Stomach (tissue), 19 donors: Measurements from ENCODE around the gene SLC36A4. TPM values are rescaled to one million over a fixed set of nuclear protein-coding genes. Genes with fewer than 3 reads are reported as not detected.
"Not testable (repeated sequence)": the region's sequence is repeated elsewhere in the genome, so short reads cannot be mapped to it uniquely, and the experiment has no call there.

Source experiments
- DNase-seq, 2 donors: peaks; one replicate each; pipeline versions ENCODE4 v3.0.0 to v3.0.0-alpha.2; 2013 to 2019
- H3K27ac ChIP-seq, 5 donors: fragments of 200-600 bp in 4 of 5; sonication (generic) in 4 of 5; one replicate each; pipeline ENCODE4 v1.5.1; 2013 to 2019; ENCODE audit warnings: mild to moderate bottlenecking in 1 of 5, moderate library complexity in 1 of 5
- H3K27me3 ChIP-seq, 3 donors: fragments of 200-600 bp; sonication (generic); one replicate each; pipeline ENCODE4 v1.5.1; 2017 to 2019; ENCODE audit warnings: mixed run types in 1 of 3
- H3K36me3 ChIP-seq, 4 donors: fragments of 200-600 bp; sonication (generic); 1 replicate in 3 of 4; 2 replicates in 1 of 4; pipeline ENCODE4 v1.5.1; 2016 to 2019
- H3K4me1 ChIP-seq, 4 donors: fragments of 200-600 bp; sonication (generic); one replicate each; pipeline ENCODE4 v1.5.1; 2016 to 2019
- H3K4me3 ChIP-seq, 4 donors: fragments of 200-600 bp; sonication (generic) in 3 of 4; one replicate each; pipeline ENCODE4 v1.5.1; 2016 to 2019; ENCODE audit warnings: mild to moderate bottlenecking in 1 of 4
- H3K9me3 ChIP-seq, 4 donors: fragments of 200-600 bp; sonication (generic); one replicate each; pipeline ENCODE4 v1.5.1; 2016 to 2019
- EP300 ChIP-seq: sonication (generic); formaldehyde crosslinking; IDR thresholded peaks from one replicate; pipeline ENCODE4 v1.6.1; 2017; ENCODE audit warnings: antibody characterized with exemption
- POLR2A ChIP-seq, 4 donors: fragments of 450-650 bp; IDR thresholded peaks; one replicate each; pipeline ENCODE4 v1.6.1; 2016; ENCODE audit warnings: antibody characterized with exemption in 4 of 4, control low read depth in 2 of 4, mild to moderate bottlenecking in 1 of 4, moderate library complexity in 1 of 4
- POLR2AphosphoS5 ChIP-seq, 3 donors: sonication (generic); formaldehyde crosslinking; IDR thresholded peaks; one replicate each; pipeline ENCODE4 v1.6.1; 2016; ENCODE audit warnings: antibody characterized with exemption in 3 of 3
- WGBS, 5 donors: extraction: QIAGEN DNeasy Blood & Tissue Kit in 3 of 5; methylation state at CpG; one replicate each; pipeline versions ENCODE4 v1.1.5 to v1.1.7; 2013 to 2018; 5-methylcytosine and 5-hydroxymethylcytosine counted together
- intact Hi-C: fragments of 100-400 bp; cut with DNase I; formaldehyde crosslinking; loops from one replicate; pipeline ENCODE4 v1.15.1; 2023; ENCODE audit warnings: low total_unique reads
- long read RNA-seq, 10 donors: transcript quantifications; one replicate each; lab custom pipeline, GENCODE V29; 2026
- polyA plus RNA-seq, 3 donors: library from polyadenylated mRNA; stranded (reverse); fragments of 200-250 nt; gene quantifications; one replicate each; pipeline ENCODE4 v1.2.3, GENCODE V29; 2013
- total RNA-seq, 5 donors: library from RNA; depleted of rRNA; stranded (reverse); fragments of >200 nt; gene quantifications; one replicate each; pipeline versions ENCODE4 v1.1.0 to v1.2.3, GENCODE V29; 2014 to 2016
- TF ChIP-seq, protein P1 (sequence below), 7 experiments: fragments of 450-650 bp in 4 of 7; fragments of 200-600 bp in 3 of 7; sonication (generic) in 3 of 7; IDR thresholded peaks; one replicate each; pipeline ENCODE4 v1.5.1; 2016 to 2019; ENCODE audit warnings: antibody characterized with exemption in 7 of 7, control low read depth in 2 of 7, mild to moderate bottlenecking in 1 of 7
- donor health status: healthy with polysubstance abuse.
- donor health status: Bipolar disorder and iron deficiency.
- donor health status: healthy.

The SLC36A4 gene
- total RNA-seq: 10 to 100 TPM in 3 of 5 donors, 1 to 10 TPM in 1, under 1 TPM in 1; 0.58 to 55.9 (median 16.5) TPM
- polyA plus RNA-seq: 1 to 10 TPM; 3.1 to 3.4 (median 3.3) TPM
- long read RNA-seq, donor 1: 0 reads
- long read RNA-seq, donor 2, full-length matches to known transcripts: 1 of 1 reads
- long read RNA-seq, donor 2, partial matches to known transcripts: 0 of 1 reads
- long read RNA-seq, donor 2, other reads (novel, unspliced or antisense): 0 of 1 reads
- long read RNA-seq, donor 3: 0 reads
- long read RNA-seq, donor 4: 0 reads
- long read RNA-seq, donor 5, full-length matches to known transcripts: 4 of 4 reads
- long read RNA-seq, donor 5, partial matches to known transcripts: 0 of 4 reads
- long read RNA-seq, donor 5, other reads (novel, unspliced or antisense): 0 of 4 reads
- long read RNA-seq, donor 6, full-length matches to known transcripts: 2 of 2 reads
- long read RNA-seq, donor 6, partial matches to known transcripts: 0 of 2 reads
- long read RNA-seq, donor 6, other reads (novel, unspliced or antisense): 0 of 2 reads
- long read RNA-seq, donor 7: 0 reads
- long read RNA-seq, donor 8, partial matches to known transcripts: 0 of 1 reads
- long read RNA-seq, donor 8, other reads (novel, unspliced or antisense): 0 of 1 reads
- long read RNA-seq, donor 9, full-length matches to known transcripts: 2 of 2 reads
- long read RNA-seq, donor 9, partial matches to known transcripts: 0 of 2 reads
- long read RNA-seq, donor 9, other reads (novel, unspliced or antisense): 0 of 2 reads
- long read RNA-seq, donor 10: 0 reads

DNA sequence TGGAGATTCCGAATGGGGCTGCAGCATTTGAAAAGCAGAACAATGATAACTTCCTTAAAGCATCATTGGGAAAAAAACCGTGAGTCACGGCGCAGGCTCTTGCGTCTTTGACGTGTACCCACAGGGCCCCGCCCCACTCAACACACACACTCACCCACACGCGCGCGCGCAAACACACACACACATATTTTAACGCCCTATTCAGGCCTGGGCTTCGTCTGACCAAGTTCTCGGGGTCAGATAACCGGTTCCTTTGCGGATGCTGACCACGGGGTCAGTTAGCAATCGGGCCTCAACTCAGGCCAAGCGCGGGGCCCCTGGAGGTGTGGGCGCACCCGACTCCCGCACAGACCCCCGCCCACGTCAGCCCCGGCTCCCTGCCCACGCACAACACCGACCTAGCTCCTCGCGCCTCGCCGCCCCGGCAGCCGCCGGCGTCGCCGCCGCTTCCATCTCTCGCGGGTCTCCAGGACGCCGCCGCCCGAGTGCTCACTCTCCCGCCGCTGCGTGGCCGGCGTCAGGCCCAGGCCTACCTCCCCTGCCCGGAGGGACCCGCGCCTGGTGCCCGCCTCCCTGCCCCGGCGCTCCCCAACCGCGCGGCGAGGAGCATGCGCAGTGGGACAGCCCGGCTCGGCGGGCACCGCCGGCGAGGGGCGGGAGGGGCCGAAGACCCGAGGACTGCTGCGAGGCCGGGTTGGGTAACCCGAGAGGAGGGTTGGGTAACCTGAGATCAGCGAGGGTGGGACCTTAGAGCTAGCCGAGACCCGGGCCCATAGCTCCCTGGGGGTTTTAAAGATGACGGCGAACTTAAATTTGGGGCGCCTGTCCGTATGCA lies at the start of gene SLC36A4:
Gene SLC36A4, minus strand, starts transcription at position 612 of the 835 bp plus-strand sequence. Its CDS starts 159 bp downstream, at position 453.
- H3K27ac ChIP-seq: peak within 1 kb of the TSS; percentile 94 to 99 (median 98)
- H3K4me1 ChIP-seq: peaks cover 0 to 19% (median 10%) of the 10 kb centered on the region in 4 donors
- peak; percentile 93 to 96 for DNase-seq
- peak within 1 kb of the TSS; percentile 62 to 83 (median 74) for H3K4me3 ChIP-seq
- no peaks in the 10 kb centered on the region for H3K36me3 ChIP-seq
- 0 to 1% (median 0%) methylated on average over 30 to 81 of the region's 81 CpGs for WGBS, 5 donors
- intact Hi-C loops: no loop called here
- TF ChIP-seq POLR2A (IDR thresholded peaks at IDR 0.05) (peak in 1 of 4 donors; percentile 30), POLR2AphosphoS5 (IDR thresholded peaks at IDR 0.05) (peak; percentile 66 to 86 (median 86))
- TF ChIP-seq, protein P1, sequence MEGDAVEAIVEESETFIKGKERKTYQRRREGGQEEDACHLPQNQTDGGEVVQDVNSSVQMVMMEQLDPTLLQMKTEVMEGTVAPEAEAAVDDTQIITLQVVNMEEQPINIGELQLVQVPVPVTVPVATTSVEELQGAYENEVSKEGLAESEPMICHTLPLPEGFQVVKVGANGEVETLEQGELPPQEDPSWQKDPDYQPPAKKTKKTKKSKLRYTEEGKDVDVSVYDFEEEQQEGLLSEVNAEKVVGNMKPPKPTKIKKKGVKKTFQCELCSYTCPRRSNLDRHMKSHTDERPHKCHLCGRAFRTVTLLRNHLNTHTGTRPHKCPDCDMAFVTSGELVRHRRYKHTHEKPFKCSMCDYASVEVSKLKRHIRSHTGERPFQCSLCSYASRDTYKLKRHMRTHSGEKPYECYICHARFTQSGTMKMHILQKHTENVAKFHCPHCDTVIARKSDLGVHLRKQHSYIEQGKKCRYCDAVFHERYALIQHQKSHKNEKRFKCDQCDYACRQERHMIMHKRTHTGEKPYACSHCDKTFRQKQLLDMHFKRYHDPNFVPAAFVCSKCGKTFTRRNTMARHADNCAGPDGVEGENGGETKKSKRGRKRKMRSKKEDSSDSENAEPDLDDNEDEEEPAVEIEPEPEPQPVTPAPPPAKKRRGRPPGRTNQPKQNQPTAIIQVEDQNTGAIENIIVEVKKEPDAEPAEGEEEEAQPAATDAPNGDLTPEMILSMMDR (IDR thresholded peaks at IDR 0.05): no peak
- no peaks in the 10 kb centered on the region for H3K9me3 ChIP-seq
- H3K27me3 ChIP-seq: no peaks in the 10 kb centered on the region

DNA sequence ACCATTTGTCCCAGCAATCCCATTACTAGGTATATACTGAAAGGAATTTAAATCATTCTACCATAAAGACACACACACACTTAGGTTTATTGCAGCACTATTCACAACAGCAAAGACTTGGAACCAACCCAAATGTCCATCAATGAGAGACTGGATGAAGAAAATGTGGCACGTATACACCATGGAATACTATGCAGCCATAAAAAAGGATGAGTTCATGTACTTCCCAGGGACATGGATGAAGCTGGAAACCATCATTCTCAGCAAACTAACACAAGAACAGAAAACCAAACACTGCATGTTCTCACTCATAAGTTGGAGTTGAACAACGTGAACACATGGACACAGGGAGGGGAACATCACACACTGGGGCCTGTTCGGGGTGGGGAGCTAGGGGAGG lies 49.0 kb upstream of the SLC36A4 start:
- WGBS, 5 donors: 88 to 99% (median 95%) methylated on average over 3 of the region's 3 CpGs
- H3K9me3 ChIP-seq, H3K4me3 ChIP-seq, H3K27ac ChIP-seq, H3K27me3 ChIP-seq, intact Hi-C loops, DNase-seq, H3K36me3 ChIP-seq: not testable (repeated sequence)
- H3K4me1 ChIP-seq: peaks cover 0 to 16% (median 0%) of the 10 kb centered on the region in 4 donors

DNA sequence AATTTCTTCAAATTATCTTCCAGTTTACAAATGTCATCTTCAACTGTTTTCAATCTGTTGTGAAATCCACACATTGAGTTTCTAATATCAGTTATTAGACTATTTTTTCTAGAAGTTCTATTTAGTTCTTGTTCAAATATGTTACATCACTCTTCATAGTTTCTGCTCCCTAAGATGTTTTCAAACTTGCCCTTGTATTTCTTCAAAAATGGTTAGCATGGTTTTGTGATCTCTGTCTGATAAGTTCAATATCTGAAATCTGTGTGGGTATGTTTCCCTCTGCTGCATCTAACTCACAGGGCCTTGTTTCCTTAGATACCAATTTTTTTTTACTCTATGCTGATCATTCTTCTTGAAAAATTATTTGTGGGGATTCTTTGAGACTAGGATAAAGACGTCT lies 46.2 kb upstream of the SLC36A4 start:
- peaks cover 0 to 4% (median 0%) of the 10 kb centered on the region in 4 donors for H3K4me1 ChIP-seq
- H3K27ac ChIP-seq: no peak overlapping the region
- WGBS, 5 donors: 81 to 90% (median 86%) methylated on average over 1 of the region's 1 CpG
- no peaks in the 10 kb centered on the region for H3K27me3 ChIP-seq
- H3K9me3 ChIP-seq: no peaks in the 10 kb centered on the region
- intact Hi-C loops: no loop called here
- DNase-seq: no peak
- no peak overlapping the region for H3K4me3 ChIP-seq
- TF ChIP-seq EP300: no peak
- TF ChIP-seq POLR2A (IDR thresholded peaks at IDR 0.05): no peak
- TF ChIP-seq, protein P1 (IDR thresholded peaks at IDR 0.05): no peak
- TF ChIP-seq POLR2AphosphoS5 (IDR thresholded peaks at IDR 0.05): no peak
- H3K36me3 ChIP-seq: no peaks in the 10 kb centered on the region

DNA sequence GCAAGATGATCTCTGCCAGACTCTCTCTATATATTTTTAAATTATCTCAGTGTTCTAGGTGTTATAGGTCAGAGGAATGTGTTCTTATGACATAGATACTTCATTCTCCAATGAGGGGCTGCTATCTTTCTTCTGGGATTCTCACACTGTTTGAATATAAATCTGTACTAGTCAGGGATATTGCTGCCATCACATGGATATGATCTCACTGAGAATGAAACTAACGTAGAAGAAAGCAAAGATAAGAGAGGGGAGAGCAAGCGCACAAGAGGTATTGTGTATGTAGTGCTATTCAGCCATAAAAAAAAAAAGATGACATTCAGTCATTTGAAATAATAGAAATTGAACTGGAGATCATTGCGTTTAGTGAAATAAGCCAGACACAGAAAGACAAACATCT lies 42.2 kb upstream of the SLC36A4 start:
- Histone ChIP-seq H3K27ac (no peak overlapping the region), H3K4me3 (no peak overlapping the region), H3K4me1 (peaks cover 0 to 6% (median 0%) of the 10 kb centered on the region in 4 donors), H3K9me3 (no peaks in the 10 kb centered on the region), H3K36me3 (no peaks in the 10 kb centered on the region), H3K27me3 (no peaks in the 10 kb centered on the region)
- 37 to 50% (median 44%) methylated on average over 3 of the region's 3 CpGs for WGBS, 5 donors
- DNase-seq: no peak
- intact Hi-C loops: loop anchor here (5.0 kb wide), 1 partner anchor 412 kb away; no protein-coding TSS in a partner anchor
- TF ChIP-seq, protein P1 (IDR thresholded peaks at IDR 0.05): no peak
- TF ChIP-seq POLR2AphosphoS5 (IDR thresholded peaks at IDR 0.05) (no peak), EP300 (no peak), POLR2A (IDR thresholded peaks at IDR 0.05) (no peak)
